HG03558 (cell line): ENCODE data around the gene PFKFB2.

Experiments
- ATAC-seq: cut with Tn5 transposase; IDR thresholded peaks from one replicate; pipeline ENCODE4 v1.9.1; 2021; ENCODE audit warnings: moderate number of reproducible peaks; ENCODE audit not compliant: unreplicated experiment; ENCODE audit errors: extremely low read depth

The PFKFB2 gene

GRCh38 chr1:207021139-207021861, 31.8 kb upstream of the PFKFB2 start:
- ATAC-seq, result no peak

- no peak for ATAC-seq
These were observed 31.0 kb upstream of the PFKFB2 start for GRCh38 chr1:207021876-207022596.

DNA sequence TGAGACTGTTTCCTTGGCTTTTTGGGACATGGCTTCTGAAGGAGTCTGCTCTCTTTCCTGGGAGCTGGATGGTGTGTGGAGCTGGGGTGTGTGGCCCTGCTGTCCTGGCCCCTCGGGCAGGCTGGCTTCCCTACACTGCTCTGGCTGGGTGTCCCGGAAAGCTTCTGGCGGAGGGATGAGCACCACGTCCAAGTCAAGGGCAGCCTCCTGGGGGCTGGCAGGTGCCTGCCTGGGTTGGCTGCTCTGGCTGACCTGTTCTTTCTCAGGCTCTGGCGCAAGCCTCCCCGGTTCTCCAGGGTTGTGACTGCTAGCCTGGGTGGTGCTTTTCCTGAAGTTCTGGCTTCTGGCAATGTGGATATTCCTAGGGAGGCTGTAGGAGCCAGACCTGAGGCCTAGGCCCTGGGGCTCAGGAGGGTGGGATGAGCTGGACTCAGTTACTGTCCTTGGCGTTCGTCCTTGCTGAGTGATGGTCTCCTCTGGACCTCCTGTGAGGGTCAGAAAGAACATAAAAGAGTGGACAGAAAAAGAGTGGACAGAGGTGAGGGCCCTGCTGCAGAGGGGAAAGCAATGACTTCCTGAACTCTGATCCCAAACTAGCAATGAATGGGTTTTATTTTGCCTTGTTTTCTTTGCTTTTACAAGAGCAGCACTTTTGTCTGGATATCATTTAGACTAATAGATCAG, 29.9 kb upstream of the PFKFB2 start:
- no peak for ATAC-seq

- ATAC-seq, result no peak
These were observed 28.6 kb upstream of the PFKFB2 start for GRCh38 chr1:207024202-207025145.

- no peak for ATAC-seq
These were observed 27.8 kb upstream of the PFKFB2 start for GRCh38 chr1:207025146-207025880.

DNA sequence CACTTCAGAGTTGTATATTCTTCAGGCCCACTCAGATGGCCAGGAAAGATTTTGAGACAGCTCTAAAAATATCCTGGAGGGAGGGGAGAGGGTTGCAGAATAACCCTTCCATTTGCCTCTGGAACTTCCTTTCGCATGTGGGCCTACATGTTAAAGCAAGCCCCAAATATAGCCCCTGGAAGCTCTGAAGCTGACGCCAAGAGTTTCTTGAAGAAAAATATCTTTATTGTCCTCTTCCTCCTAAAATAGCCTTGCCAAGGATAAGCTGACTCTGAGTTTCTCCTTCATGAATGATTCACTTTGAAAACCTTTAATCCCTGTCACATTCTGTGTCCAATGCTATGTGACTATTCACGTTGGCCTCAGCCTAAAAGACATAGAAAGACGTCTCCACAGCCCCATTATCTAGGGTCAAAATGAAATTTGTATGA, 27.0 kb upstream of the PFKFB2 start:
- no peak for ATAC-seq

DNA sequence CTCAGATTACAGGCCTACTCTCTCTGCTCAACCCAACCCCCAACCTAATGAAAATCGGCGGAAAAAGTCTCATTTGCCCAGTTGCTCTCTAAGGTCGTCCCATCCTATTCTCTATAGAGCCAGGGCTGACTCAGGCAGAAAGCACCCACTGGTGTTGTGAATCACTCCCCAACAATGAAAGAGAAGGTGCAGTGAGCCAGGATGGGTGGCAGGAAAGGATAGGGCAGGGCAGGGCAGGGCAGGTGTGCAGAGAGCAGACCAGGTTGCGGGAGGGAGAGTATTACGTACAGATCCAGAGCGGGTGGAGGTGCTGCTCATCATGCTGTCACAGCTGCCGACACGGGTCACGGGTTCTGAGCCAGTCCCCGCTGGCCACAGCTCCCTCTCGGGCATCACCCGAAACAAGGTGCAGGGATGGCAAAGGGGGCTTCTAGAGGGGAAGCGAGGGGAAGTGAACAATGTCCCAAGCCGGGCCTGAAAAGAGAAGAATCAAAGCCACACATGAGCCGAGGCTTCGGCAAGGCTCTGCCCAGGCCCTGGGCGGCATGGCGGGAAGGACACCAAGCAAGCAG, 25.8 kb upstream of the PFKFB2 start:
- no peak for ATAC-seq

- ATAC-seq, result no peak
These were observed 25.2 kb upstream of the PFKFB2 start for GRCh38 chr1:207027921-207028320.

DNA sequence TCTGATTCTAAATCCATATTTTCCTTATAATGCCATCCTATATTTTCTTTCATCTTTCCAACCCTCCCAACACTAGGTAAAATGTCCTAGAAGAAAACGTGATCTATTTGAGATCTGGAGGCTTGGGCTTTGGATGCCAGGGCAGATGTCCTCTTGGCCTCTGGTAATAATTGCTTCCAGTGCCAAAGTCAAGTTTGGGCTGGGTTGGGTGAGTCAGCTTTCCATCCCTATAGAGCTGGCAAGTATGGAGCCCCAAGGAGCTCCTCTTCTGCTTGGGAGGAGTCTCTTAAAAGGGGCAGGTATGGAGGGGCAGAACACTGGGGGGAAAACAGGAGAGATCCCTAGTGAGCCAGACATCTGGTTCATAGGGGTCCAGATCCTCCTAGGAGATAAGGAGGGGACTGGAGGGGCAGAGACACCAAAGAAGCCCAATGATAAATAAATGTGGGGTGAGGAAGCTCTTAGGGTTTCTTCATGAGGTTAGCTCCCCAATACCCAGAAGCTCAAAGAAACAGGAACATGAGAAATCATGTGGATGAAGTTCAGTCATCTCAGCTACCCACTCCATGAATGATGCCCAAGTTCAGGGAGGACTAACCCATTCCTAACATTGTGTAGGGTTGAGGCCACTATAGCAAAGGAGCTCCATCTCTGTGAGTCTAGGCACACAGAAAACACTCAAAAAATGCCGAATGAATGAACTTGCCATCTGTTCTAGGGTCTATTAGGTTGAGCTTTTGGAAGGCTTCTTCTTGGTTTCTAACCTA, 24.0 kb upstream of the PFKFB2 start:
- no peak for ATAC-seq

- no peak for ATAC-seq
These were observed 23.2 kb upstream of the PFKFB2 start for GRCh38 chr1:207029701-207030521.

DNA sequence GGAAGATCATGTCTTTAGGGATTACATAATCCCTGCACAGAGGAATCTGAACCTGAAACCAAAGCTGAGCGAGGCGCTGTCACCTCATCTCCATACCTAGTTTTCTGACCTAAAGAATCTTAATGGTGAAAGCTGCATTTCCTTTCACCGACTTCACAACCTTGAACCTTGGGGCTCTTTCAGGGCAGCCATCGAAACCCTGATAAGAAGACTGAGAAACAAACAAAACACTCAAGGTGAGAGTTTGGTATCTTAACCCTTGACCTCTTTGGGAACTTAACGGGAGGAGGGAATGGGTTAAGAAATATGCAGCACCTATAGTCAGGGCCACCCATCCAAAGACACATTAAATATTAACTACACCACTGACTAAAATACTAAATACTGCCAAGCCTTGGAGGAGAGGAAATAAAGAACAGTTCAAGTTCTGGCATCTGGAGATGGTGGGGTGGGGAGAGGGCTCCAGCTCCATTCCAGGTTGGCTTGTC, 22.5 kb upstream of the PFKFB2 start:
- ATAC-seq, result no peak

DNA sequence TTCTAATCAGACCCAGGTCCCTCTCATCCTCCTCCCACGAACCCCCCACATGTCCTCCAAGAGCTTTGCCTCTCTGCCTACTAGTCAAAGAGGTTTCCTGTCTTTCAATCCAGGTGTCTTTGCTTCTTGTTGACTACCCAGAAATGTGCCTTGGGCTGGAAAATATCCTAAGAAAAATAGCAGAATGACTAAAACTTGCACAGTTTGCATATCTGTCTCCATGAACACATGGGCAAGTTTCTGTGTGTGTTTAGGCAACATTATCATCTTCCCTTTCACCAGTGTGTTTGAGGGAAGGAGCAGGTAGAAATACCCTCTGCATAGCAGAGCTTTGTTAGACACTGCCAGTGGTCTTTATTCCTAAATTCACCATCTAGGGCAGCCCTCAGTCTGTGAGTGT, 22.1 kb upstream of the PFKFB2 start:
- ATAC-seq, result no peak

DNA sequence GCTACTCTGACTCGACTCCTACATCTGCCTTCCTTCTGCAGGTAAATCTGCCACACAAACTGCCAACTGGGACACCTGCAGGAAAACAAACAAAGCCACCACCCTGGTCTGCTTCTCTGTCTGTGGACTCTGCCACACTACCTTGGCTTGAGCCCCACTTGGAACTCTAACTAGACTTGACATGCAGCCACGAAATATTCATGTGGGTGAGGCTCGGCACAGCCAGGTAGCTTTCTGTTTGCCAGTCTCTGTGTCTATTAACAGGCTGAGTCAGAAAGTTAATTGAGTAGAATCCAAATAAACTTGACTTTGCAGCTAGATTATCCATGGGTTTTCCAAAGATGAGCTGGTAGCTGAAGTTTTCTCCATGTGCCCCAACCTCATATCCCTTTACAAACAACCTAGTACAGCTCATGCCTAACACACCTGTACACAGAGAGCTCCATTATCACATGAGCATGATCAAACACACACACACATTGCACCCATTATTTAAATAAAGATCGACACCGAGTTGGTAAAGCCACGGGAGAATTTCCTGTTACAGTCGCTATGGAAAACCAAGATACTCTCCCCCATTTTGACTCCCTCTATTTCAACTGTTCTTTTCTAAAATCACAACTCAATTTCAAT, 21.3 kb upstream of the PFKFB2 start:
- ATAC-seq, result no peak

GRCh38 chr1:207032528-207033017, 20.5 kb upstream of the PFKFB2 start, which contains the start of gene C1orf116:
Gene C1orf116 (minus strand): TSS chr1:207032756. CDS start chr1:207027598, 5,158 bp downstream.
- no peak for ATAC-seq

GRCh38 chr1:207033302-207033701, 19.8 kb upstream of the PFKFB2 start:
- ATAC-seq, result no peak

DNA sequence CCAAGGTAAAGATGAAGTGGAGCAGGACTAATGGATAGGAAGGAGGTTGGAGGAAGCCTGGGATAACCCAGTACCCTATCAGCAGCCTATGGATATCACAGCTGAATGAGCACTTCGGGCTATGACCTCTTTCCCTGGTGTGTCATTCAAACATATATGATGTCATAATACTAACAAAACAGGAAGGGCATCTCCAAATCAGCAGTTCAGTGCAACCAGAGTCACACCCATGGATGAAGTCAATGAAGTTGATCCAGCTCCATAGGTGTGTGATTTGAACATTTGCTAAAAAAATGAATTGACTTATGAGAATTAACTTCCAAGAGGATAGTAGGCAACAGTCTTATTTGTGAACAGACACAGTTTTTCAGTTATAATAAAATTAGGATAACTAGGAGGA, 18.9 kb upstream of the PFKFB2 start:
- ATAC-seq, result no peak

- no peak for ATAC-seq
These were observed 18.1 kb upstream of the PFKFB2 start for GRCh38 chr1:207034998-207035397.
